Right kidney (tissue), 1 donor: ENCODE measurements around the gene IGLL5.
"Not testable (repeated sequence)": the region's sequence is repeated elsewhere in the genome, so short reads cannot be mapped to it uniquely, and the experiment has no call there.

Experiments
- DNase-seq: peaks from one replicate; pipeline ENCODE4 v3.0.0-alpha.2; 2016

Gene IGLL5

DNA sequence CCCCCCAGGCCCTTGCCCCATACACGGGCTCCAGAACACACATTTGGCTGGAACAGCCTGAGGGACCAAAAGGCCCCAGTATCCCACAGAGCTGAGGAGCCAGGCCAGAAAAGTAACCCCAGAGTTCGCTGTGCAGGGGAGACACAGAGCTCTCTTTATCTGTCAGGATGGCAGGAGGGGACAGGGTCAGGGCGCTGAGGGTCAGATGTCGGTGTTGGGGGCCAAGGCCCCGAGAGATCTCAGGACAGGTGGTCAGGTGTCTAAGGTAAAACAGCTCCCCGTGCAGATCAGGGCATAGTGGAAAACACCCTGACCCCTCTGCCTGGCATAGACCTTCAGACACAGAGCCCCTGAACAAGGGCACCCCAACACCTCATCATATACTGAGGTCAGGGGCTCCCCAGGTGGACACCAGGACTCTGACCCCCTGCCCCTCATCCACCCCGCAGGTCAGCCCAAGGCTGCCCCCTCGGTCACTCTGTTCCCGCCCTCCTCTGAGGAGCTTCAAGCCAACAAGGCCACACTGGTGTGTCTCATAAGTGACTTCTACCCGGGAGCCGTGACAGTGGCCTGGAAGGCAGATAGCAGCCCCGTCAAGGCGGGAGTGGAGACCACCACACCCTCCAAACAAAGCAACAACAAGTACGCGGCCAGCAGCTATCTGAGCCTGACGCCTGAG, 13.1 kb downstream of the IGLL5 start:
- not testable (repeated sequence) for DNase-seq

DNA sequence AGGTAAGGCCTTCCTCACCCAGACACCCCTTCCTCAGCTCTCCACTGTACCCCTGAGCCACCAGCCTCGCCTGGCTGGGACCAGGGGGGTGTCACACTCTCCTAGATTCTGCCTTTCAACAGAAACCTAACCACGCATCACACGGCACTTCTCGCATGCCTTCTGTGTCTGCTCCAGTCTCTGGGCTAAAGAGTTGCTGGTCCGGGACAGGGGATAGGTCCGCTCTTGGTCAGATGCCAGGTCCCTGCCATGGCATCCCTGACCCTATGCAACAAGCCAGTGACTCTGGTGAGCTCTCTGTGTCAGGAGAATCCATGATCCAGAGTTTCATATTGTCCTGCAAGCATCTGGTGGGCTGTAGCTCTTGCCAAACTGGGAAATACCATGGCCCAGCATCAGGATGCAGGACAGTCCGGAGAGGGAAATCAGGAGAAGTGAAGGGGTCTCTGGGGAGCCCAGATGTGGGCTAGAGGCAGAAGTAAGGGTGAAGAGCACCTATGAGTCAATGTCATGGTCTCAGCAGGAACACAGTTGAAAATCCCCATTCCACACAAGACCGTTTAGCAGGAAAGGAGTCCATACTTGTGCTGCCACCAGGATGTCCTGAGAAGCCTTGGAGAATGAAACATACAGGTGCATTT, 14.1 kb downstream of the IGLL5 start:
- DNase-seq, result no peak

DNA sequence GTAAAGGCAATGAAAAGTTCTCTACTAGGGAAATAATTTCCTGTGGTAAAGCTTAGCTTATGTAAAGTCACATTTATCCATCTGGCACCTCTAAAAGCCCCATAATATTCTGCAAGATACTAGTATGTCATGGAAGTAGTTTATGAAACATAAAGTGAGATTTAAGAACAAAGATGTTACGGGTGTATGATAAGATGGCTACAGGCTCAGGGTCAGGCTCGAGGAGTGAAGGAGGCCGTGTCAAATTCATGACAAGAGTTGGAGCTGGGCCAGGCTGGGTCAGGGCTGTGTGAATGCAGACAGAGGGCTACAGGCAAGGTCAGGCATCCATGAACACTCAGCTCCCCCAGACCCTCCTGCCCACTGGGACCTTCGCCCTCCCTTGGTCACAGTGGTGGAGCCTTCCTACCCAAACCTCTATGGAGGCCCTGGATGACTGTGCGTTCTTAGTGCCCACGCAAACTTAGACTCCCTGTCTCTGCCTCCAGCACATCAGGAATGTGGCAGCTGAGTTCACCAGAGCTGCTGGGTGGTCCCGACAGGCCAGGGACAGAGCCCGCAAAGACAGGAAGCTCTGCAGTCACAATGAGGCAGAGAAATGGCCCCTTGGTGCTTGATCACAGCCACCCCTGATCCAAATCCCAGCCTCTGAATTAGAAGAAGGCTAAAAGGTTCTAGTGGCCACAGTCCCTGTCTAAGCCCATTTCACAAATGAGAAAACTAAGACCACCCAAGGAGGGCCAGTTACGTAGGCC, 14.8 kb downstream of the IGLL5 start:
- DNase-seq, result no peak

DNA sequence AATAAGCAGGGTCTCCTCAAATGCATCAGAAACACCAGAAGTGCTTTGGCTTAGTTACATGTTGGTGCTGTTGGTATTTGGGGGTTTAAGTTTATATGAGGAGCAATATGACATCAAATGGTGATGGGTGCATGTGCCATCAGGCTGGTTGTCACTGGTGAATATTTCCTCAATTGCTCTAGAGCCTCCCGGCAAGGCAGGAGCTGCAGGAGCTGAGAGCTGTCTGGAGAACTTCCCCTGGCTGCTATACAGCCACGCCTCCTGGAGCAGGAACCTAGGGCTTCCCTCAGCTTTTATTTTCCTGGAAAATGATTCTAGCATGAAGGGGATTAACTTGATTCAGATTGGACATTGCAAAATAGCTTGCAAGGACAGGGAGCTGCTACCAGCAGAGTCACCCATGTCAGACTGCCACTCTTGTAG, 15.8 kb downstream of the IGLL5 start:
- DNase-seq, result no peak

DNA sequence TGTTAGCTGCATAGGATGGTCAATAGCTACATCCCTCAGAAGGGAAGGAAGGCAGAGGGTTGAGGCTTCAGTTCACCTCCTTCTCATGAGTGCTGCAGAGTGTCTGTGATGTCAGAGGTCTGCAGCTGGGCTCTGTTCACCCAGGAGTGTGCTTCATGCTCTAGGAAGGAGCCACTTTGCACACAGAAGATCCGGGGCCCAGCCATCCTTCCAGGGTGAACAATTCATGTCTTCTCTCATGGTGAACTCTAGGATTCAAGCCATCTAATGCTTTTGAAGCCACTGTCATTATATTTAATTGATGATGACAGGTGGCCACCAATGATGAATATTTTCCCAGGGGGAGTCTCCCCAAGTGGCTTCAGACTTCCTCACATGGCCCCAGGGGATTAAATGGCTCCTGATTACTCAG, 16.2 kb downstream of the IGLL5 start:
- not testable (repeated sequence) for DNase-seq

DNA sequence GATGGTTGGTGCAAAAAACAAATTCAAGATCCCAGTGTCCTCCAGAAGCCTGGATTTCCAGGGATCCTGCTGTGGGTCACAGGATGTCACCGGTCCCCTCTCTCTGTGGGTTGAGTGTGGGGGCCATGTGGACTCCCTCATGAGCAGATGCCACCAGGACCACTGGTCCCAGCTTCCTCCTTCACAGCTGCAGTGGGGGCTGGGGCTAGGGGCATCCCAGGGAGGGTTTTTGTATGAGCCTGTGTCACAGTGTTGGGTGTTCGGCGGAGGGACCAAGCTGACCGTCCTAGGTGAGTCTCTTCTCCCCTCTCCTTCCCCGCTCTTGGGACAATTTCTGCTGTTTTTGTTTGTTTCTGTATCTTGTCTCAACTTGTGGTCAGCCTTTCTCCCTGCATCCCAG, 17.1 kb downstream of the IGLL5 start:
- DNase-seq, result not testable (repeated sequence)

DNA sequence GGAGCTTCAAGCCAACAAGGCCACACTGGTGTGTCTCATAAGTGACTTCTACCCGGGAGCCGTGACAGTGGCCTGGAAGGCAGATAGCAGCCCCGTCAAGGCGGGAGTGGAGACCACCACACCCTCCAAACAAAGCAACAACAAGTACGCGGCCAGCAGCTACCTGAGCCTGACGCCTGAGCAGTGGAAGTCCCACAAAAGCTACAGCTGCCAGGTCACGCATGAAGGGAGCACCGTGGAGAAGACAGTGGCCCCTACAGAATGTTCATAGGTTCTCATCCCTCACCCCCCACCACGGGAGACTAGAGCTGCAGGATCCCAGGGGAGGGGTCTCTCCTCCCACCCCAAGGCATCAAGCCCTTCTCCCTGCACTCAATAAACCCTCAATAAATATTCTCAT, 18.8 kb downstream of the IGLL5 start:
- not testable (repeated sequence) for DNase-seq

DNA sequence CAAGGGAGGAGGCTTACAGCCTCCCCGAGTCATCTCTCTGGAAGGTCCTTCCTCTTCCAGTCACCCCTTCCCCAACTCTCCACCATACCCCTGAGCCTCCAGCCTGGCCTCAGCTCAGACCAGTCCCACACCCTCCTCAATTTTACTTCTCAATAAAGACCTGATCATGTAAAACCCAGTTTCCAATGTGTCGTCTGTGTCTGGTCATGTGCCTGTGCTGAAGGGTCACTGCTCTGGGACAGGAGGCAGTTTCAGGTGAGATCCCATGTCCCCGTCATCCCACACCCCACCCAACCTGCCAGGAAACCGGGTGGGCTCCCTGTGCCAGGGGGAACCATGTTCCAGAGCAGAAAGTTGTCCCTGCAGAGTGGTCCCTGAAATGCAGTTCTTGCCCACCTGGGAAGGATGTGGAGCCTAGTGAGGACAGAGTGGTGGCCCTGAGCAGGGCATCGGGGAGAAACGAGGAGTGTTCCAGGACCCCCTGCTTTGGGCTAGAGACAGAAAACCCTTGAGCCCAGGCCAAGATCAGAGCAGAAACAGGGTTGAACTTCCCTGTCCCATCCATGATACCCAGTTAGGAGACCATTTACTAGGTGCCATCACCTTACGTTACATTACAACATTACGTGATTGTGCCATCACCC, 19.4 kb downstream of the IGLL5 start:
- DNase-seq, result no peak

DNA sequence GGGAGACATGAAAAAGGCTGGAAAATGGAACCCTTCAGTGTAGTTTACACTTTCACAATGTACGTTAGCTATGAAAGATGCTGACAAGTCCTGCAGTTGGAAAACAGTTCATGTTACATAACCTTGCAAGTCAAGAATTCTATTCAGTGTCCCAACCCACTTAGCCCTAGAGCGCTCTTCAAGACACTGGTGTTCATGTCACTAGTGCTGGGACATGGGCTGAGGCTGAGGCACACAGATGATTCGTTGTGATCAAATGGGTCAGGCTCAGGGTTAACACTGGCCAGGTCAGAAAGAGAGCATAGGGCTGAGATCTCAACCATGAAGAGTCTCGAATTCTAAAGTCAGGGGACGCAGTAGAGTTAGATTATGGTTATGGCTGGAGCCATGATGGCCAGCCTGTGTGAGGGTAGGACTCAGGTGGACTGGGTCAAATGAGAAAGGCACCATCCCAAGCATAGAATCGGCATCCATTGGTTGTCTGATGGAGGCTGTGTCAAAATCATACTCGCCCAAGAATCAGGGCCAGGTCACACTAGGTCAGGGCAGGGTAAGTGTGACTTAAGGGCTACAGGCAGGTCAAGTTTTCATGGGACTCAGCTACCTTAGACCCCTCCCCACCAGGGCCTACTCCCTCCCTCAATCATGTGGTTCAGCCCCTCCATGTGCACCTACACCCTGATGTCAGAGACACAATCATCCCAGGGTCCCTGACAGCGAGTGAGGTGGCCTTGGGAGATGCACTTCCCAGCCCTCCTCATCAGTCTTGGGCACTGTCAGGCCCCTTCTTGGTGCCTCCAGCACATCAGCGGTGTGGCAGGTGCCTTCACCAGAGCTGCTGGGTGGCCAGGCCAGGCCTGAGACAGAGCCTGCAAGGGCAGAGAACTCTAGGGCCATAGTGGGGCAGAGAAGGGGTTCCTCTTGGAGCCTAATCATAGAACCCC, 20.2 kb downstream of the IGLL5 start:
- no peak for DNase-seq

DNA sequence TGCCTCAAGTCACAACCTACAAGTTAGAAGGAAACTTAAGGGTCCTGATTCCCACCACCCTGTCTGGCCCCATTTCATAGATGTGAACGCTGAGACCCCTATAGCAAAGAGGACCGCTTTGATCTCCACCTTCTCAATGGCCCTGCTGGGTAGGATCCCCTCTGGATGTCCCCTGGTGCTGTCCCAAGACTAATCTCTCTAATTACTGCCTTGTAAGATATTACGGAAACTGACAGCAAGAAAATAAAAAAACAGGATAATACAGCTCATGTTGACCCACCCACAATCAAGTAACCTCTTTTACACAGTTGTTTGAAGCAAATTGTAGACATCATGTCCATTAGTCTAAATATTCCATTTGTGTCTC, 20.9 kb downstream of the IGLL5 start:
- no peak for DNase-seq

DNA sequence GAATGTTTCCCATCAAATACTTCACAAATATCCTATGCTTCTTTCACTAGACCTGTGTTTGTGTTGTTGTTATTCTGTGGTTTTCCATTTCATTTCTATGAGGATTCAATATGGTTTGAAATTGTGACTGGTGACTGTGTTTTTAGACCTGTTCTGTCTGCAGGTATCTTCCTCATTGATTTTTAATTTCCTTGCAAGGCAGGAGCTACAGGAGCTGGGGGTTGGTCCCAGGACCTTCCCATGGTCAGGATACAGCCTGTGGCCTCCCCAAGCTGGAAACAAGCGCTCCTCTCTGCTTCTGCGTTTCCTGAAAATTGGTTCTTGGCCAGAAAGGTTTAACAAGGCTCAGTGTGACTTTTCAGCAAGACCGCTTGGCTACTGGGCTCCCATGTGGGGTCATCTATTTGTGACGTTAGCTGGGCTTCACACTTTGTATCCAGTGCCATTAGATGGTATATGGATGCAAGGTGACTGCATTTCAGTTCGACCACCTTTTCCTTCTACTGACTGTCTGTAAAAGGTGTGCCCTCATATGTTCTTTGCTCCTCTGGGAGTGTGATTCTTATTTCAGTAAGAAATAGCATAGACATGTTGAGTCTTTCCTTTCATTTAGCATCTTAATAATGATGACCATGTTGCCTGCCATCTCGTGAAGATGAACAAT, 21.5 kb downstream of the IGLL5 start:
- DNase-seq, result no peak

DNA sequence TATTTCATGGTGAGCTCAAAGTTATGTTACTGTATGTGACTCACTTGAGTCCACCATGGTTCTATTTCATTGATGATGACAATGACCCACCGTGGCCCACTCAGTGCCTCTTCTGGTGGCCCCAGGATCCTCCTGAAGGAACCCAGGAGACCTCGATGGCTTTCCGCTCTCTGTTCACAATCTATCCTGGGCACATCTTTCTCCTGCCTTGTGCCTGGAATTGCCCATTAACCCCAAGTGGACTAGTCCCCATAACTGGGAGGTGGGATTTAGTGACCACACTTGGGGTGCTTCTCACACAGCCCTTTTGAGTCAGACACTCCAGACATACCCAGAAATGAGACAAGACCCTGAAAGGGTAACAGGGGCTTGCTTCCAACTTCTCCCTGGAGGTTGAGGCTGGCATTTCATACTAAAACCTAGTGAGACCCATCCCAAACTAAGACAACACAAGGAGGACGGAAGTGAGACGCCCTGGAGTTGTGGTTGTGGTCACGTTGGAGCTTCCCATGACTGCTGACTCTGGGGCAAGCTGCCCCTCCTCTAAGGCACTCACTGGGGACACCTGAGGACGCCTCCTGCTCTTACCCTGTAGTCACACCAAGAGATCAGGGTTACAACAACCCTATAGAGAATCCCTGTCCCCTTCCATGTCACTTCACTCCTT, 22.1 kb downstream of the IGLL5 start:
- no peak for DNase-seq

DNA sequence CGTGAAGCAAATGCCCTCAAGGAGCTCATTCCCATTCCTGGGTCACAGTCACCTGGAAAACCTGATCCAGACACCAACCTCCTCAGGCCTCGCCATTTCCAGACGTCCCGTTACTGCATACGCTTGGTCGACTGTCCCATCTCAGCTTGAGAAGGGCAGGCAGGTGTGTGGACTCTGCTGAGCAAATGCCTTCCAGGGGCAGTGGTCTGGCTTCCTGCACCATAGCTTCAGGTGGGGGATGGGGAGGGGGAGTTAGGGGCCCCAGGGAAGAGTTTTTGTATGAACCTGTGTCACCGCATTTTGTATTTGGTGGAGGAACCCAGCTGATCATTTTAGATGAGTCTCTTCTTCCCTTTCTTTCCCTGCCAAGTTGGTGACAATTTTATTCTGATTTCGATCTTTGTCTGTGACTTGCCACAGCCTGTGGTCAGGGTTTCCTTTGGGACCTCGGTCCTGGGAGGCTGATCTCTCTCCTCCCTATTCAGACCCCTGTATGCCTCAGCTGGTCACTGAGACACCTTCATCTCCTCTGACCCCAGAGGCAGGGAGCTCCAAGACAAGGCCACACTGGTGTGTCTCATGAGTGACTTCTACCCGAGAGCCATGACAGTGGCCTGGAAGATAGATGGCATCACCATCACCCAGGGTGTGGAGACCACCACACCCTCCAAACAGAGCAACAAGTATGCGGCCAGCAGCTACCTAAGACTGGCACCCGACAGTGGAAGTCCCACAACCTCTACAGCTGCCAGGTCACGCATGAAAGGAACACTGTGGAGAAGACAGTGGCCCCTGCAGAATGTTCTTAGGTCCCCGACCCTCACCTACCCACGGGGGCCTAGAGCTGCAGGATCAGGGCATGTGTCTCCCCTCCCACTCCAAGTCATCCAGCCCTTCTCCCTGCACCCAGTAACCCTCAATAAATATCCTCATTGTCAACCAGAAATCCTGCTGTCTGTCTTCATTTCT, 22.9 kb downstream of the IGLL5 start:
- no peak for DNase-seq

DNA sequence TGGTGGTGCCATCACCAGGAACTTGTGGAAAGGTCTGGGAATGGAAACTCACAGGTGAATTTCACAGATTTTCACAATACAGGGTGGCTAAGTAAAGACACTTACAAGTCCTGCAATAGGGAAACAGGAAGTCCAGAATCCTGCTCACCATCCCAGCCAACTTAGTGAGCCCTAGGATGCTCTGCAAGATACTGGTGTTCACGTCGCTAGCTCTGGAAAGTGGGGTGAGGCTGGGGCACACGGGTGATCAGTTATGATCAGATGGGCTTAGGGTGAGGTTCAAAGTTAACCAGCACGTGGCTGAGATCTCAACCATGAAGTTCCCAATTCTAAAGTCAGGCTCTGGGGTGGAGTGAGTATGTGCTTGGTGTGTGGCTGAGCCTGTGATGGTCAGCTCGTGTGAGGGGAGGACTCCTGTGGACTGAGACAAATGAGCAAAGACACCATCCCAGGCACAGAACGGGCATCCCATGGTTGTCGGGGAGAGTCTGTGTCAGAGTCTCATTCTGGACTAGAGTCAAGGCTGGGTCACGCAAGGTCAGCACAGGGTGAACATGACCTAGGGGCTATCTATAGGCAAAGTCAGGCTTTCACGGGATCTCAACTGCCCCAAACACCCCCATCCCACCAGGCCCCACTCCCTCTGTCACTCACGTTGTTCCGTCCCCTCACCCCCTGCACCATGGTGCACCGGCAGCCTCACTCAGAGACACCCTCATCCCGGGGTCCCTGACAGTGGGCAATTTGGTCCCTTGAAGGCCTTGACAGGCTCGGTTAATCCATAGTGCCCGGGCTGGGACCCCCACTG, 23.9 kb downstream of the IGLL5 start:
- DNase-seq, result no peak

DNA sequence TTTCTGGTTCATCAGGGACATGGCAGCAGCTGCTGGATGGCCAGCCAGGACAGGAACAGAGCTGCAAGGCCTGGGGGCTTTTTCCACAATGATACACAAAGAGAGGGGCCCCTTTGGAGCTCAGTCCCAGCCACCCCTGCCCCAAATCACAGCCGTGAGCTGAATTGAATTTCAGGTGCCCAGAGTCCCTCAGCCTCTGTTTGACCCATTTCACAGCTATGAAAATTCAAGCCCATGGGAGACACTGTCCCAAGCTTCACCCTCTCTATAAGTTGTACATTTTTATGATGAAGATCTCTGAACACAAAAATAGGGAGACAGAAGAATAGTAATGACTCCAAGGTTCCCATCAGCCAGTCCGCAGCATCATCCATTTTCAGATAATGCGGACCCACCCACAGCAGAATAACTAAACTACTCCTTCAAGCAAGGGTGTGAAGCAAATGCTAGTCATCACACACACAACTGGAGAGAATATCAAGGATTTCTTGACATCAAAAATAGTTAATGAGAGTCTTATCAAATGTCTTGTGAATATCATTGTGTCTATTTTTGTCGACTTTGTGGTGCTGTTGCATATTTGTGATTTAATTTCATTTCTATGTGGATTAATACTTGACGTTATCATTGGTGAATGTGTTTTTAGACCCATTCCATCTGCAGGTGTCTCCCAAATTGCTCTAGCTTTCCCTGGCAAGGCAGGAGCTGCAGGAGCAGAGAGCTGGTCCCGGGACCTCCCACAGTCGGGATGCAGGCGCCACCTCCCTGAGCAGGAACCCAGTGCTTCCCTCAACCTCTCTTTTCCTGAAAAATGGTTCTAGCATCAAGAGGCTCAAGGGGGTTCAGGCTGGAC, 24.7 kb downstream of the IGLL5 start:
- DNase-seq, result no peak

DNA sequence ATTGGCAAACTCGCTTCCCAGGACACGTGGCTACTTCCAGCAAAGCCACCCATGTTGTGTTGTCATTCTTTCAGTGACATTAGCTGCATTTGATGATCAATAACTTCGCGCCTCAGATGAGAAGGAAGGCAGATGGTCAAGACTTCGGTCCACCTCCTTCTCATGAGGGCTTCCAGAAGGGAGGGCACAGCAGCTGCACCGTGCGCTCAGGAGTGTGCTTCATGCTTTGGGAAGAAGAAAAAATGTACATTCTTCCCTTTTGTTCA, 25.3 kb downstream of the IGLL5 start:
- DNase-seq, result no peak

DNA sequence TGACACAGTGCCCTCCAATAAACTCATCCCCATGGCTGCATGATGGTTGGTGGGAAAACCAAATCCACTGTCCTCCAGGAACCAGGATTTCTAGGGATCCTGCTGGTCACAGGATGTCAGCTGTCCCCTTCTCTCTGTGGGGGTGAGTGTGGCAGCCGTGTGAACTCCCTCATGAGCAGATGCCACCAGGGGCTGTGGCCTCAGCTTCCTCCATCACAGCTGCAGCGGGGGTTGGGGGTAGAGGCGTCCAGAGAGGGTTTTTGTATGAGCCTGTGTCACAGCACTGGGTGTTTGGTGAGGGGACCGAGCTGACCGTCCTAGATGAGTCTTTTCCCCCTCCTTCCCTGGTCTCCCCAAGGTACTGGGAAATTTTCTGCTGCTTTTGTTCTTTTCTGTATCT, 26.4 kb downstream of the IGLL5 start:
- DNase-seq, result no peak
